CD14-positive monocyte (primary cell): ENCODE results near the gene CDH2. TPM values are rescaled to one million over a fixed set of nuclear protein-coding genes. Genes with fewer than 3 reads are reported as not detected.

Experiments
- DNase-seq, 3 donors: peaks; one replicate each; pipeline ENCODE4 v3.0.0-alpha.2; 2011 to 2022
- H2AFZ ChIP-seq: 2 replicates; pipeline ENCODE4 v1.6.0; 2012; ENCODE audit warnings: mild to moderate bottlenecking, low read depth, low read length, inconsistent platforms; ENCODE audit not compliant: insufficient read depth, poor library complexity, severe bottlenecking
- H3K27ac ChIP-seq, 2 donors: 1 replicate in 1 of 2; 2 replicates in 1 of 2; pipeline ENCODE4 v1.5.1; 2012 to 2013; ENCODE audit warnings: low read length in 2 of 2, control low read depth in 1 of 2, inconsistent platforms in 1 of 2, low read depth in 1 of 2, mild to moderate bottlenecking in 1 of 2
- H3K27me3 ChIP-seq, 2 donors: one replicate each; pipeline versions ENCODE4 v1.6.0 to v1.6.1; 2011 to 2013; ENCODE audit warnings: low read length in 2 of 2; ENCODE audit not compliant: control insufficient read depth in 2 of 2, insufficient read depth in 2 of 2
- H3K36me3 ChIP-seq, 2 donors: replicated peaks in 1 of 2; 1 replicate in 1 of 2; 2 replicates in 1 of 2; pipeline versions ENCODE4 v1.5.1 to v1.6.1; 2012 to 2013; ENCODE audit warnings: low read length in 2 of 2, control low read depth in 1 of 2, inconsistent platforms in 1 of 2, mild to moderate bottlenecking in 1 of 2; ENCODE audit not compliant: insufficient read depth in 2 of 2, control insufficient read depth in 1 of 2
- H3K4me1 ChIP-seq, 2 donors: 1 replicate in 1 of 2; 2 replicates in 1 of 2; pipeline versions ENCODE4 v1.5.1 to v1.6.1; 2012 to 2013; ENCODE audit warnings: low read length in 2 of 2, control low read depth in 1 of 2, inconsistent platforms in 1 of 2, mild to moderate bottlenecking in 1 of 2, moderate library complexity in 1 of 2; ENCODE audit not compliant: insufficient read depth in 2 of 2, control insufficient read depth in 1 of 2
- H3K4me2 ChIP-seq: replicated peaks from 2 replicates; pipeline ENCODE3; 2012; ENCODE audit warnings: low read length, moderate library complexity, mild to moderate bottlenecking; ENCODE audit not compliant: poor library complexity, severe bottlenecking; ENCODE audit errors: extremely low read depth
- H3K4me3 ChIP-seq, 3 experiments: fragments of 200-600 bp in 1 of 3; sonication (generic) in 1 of 3; replicated peaks in 1 of 3; 1 replicate in 2 of 3; 2 replicates in 1 of 3; pipeline ENCODE4 v1.5.1; 2011 to 2013; ENCODE audit warnings: low read length in 3 of 3, mild to moderate bottlenecking in 3 of 3, control low read depth in 2 of 3, low read depth in 2 of 3, inconsistent platforms in 1 of 3, moderate library complexity in 1 of 3
- H3K79me2 ChIP-seq: 2 replicates; pipeline ENCODE4 v1.6.0; 2012; ENCODE audit warnings: mild to moderate bottlenecking, control low read depth, inconsistent platforms, low read length, moderate library complexity; ENCODE audit not compliant: insufficient read depth
- H3K9ac ChIP-seq: 2 replicates; pipeline ENCODE4 v1.6.0; 2017; ENCODE audit warnings: low read length, mild to moderate bottlenecking; ENCODE audit not compliant: insufficient read depth, poor library complexity, severe bottlenecking
- H3K9me3 ChIP-seq, 2 donors: replicated peaks in 1 of 2; 1 replicate in 1 of 2; 2 replicates in 1 of 2; pipeline versions ENCODE4 v1.5.1 to v1.6.1; 2012 to 2013; ENCODE audit warnings: low read length in 2 of 2, control low read depth in 1 of 2; ENCODE audit not compliant: control insufficient read depth in 1 of 2, insufficient read depth in 1 of 2
- H4K20me1 ChIP-seq: 2 replicates; pipeline ENCODE4 v1.6.0; 2012; ENCODE audit warnings: mild to moderate bottlenecking, low read length, control low read depth, moderate library complexity; ENCODE audit not compliant: insufficient read depth
- H3K27ac Mint-ChIP-seq, 7 donors: one replicate each; pipeline ENCODE4 v1.8.0; 2020; ENCODE audit warnings: mild to moderate bottlenecking in 7 of 7, mixed read lengths in 7 of 7, moderate library complexity in 6 of 7, inconsistent platforms in 2 of 7
- H3K27me3 Mint-ChIP-seq, 3 donors: one replicate each; pipeline ENCODE4 v1.8.0; 2021 to 2022; ENCODE audit warnings: low read depth in 3 of 3, mild to moderate bottlenecking in 3 of 3, mixed read lengths in 3 of 3, moderate library complexity in 3 of 3, inconsistent platforms in 1 of 3
- H3K36me3 Mint-ChIP-seq, 2 donors: one replicate each; pipeline ENCODE4 v1.8.0; 2020; ENCODE audit warnings: mixed read lengths in 2 of 2, inconsistent platforms in 1 of 2, mild to moderate bottlenecking in 1 of 2
- H3K4me1 Mint-ChIP-seq: one replicate; pipeline ENCODE4 v1.8.0; 2020; ENCODE audit warnings: mild to moderate bottlenecking, mixed read lengths
- H3K4me3 Mint-ChIP-seq, 2 donors: one replicate each; pipeline ENCODE4 v1.8.0; 2020; ENCODE audit warnings: mild to moderate bottlenecking in 2 of 2, mixed read lengths in 2 of 2, moderate library complexity in 1 of 2
- H3K9me3 Mint-ChIP-seq, 7 donors: one replicate each; pipeline ENCODE4 v1.8.0; 2020 to 2022; ENCODE audit warnings: mixed read lengths in 7 of 7, mild to moderate bottlenecking in 6 of 7, moderate library complexity in 6 of 7, inconsistent platforms in 2 of 7
- WGBS: methylation state at CpG from one replicate; pipeline ENCODE4 v1.1.5; 2013; ENCODE audit warnings: missing lambda C conversion rate; ENCODE audit not compliant: insufficient coverage; 5-methylcytosine and 5-hydroxymethylcytosine counted together
- intact Hi-C, 2 donors: fragments of 100-400 bp; cut with micrococcal nuclease; formaldehyde crosslinking; loops; one replicate each; pipeline versions ENCODE4 v1.15.0 to v1.15.1; 2023
- polyA plus RNA-seq, 3 donors: library from polyadenylated mRNA; depleted of rRNA in 1 of 3; unstranded in 2 of 3; stranded (reverse) in 1 of 3; fragments of 300-500 nt in 2 of 3; fragments of >200 nt in 1 of 3; fragmentation: Illumina TruSeq in 2 of 3; gene quantifications; 1 replicate in 2 of 3; 2 replicates in 1 of 3; pipeline ENCODE4 v1.2.3, GENCODE V29; 2012 to 2021
- TF ChIP-seq, protein P1 (sequence below): fragments of 200-600 bp; IDR thresholded peaks from one replicate; pipeline ENCODE4 v1.8.0; 2022; ENCODE audit warnings: antibody characterized with exemption, mild to moderate bottlenecking

Gene CDH2
- polyA plus RNA-seq, 3 donors, result 0.03 to 0.32 (median 0.08) TPM

DNA sequence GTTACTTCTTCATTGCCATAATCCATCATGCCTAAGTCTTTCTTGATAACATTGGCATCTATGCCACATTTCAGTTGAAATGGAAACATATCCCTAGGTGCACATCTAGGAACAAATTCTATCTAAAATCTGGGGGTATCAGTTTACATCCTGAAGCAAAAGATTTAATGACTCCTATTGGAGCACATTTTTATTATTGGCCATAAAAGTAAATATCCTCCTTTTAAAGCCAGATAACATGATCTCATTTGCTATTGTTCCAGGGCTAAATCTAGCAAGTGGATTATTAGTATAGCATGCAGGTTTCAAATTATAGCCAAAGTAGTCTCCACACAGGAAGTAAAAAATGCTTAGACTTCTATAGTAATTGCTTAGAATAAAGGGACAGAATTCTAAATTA lies 193.2 kb downstream of the CDH2 start:
- Mint-ChIP-seq H3K36me3 (no peaks in the 10 kb centered on the region), H3K27ac (no peak overlapping the region), H3K4me3 (no peak overlapping the region), H3K4me1 (no peaks in the 10 kb centered on the region), H3K9me3 (peaks cover 0 to 5% (median 0%) of the 10 kb centered on the region in 7 donors), H3K27me3 (no peaks in the 10 kb centered on the region)
- Histone ChIP-seq H3K4me1 (no peaks in the 10 kb centered on the region), H3K36me3 (no peaks in the 10 kb centered on the region), H3K4me2 (no peak overlapping the region), H3K27me3 (no peaks in the 10 kb centered on the region), H3K27ac (no peak overlapping the region), H3K4me3 (no peak overlapping the region), H3K9me3 (no peaks in the 10 kb centered on the region), H4K20me1 (no peaks in the 10 kb centered on the region), H3K79me2 (no peaks in the 10 kb centered on the region), H3K9ac (no peak overlapping the region), H2AFZ (no peak overlapping the region)
- intact Hi-C loops, result no loop called here
- DNase-seq, result no peak
- TF ChIP-seq, protein P1, sequence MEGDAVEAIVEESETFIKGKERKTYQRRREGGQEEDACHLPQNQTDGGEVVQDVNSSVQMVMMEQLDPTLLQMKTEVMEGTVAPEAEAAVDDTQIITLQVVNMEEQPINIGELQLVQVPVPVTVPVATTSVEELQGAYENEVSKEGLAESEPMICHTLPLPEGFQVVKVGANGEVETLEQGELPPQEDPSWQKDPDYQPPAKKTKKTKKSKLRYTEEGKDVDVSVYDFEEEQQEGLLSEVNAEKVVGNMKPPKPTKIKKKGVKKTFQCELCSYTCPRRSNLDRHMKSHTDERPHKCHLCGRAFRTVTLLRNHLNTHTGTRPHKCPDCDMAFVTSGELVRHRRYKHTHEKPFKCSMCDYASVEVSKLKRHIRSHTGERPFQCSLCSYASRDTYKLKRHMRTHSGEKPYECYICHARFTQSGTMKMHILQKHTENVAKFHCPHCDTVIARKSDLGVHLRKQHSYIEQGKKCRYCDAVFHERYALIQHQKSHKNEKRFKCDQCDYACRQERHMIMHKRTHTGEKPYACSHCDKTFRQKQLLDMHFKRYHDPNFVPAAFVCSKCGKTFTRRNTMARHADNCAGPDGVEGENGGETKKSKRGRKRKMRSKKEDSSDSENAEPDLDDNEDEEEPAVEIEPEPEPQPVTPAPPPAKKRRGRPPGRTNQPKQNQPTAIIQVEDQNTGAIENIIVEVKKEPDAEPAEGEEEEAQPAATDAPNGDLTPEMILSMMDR, result no peak

DNA sequence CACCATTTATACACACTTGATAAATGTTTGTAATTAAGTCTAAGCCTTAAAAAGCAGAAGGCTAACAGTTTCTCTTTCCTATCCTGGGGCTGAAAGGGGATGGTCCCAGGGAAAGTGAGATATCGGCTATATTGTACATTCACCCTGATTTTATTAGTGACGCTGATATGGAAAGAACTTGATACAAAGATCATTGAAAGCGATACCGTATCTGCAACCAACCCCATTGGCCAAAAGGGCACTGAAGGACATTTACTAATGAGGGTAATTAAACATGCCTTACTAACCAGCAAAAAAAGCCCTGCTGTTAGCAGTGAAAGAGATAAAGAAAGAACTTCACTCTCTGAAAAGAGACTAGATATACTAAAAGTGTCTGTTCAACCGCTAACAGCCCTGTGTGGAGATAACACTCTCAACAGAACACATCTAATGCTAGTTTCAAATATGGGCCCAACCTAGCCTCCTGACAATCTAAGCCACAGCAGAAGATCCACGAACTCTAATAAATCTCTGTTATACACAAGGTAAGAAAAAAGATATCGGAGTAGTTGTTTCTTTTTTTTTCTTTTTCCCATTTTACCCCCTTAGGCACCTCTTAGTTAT lies 200.0 kb downstream of the CDH2 start:
- Mint-ChIP-seq H3K27ac (no peak overlapping the region), H3K4me1 (no peaks in the 10 kb centered on the region), H3K36me3 (no peaks in the 10 kb centered on the region), H3K4me3 (no peak overlapping the region), H3K27me3 (no peaks in the 10 kb centered on the region), H3K9me3 (peaks cover 0 to 8% (median 2%) of the 10 kb centered on the region in 7 donors)
- TF ChIP-seq, protein P1, result no peak
- intact Hi-C loops, result no loop called here
- Histone ChIP-seq H3K36me3 (no peaks in the 10 kb centered on the region), H2AFZ (no peak overlapping the region), H3K4me1 (no peaks in the 10 kb centered on the region), H4K20me1 (no peaks in the 10 kb centered on the region), H3K9me3 (peaks cover 0 to 12% of the 10 kb centered on the region in 2 donors), H3K27ac (no peak overlapping the region), H3K4me2 (no peak overlapping the region), H3K79me2 (no peaks in the 10 kb centered on the region), H3K9ac (no peak overlapping the region), H3K27me3 (no peaks in the 10 kb centered on the region), H3K4me3 (no peak overlapping the region)
- no peak for DNase-seq
- WGBS, result no CpG with 5 or more reads among the region's 7 CpGs
